H1 (cell line): ENCODE data around the gene SFXN1. TPM values are rescaled to one million over a fixed set of nuclear protein-coding genes. Genes with fewer than 3 reads are reported as not detected.

Source experiments
- CBX8 ChIP-seq: fragments of 300-800, 300-1000 bp; sonication (generic); IDR thresholded peaks from 2 replicates; pipeline ENCODE4 v1.7.1; 2016; ENCODE audit warnings: low read depth, low read length, borderline replicate concordance
- CHD2 ChIP-seq: IDR thresholded peaks from 2 replicates; pipeline ENCODE4 v1.6.1; 2012; ENCODE audit warnings: low read length, improper control_type of control experiment
- GABPA ChIP-seq: IDR thresholded peaks from 2 replicates; pipeline ENCODE4 v1.6.1; 2011; ENCODE audit warnings: mild to moderate bottlenecking, low read length, moderate library complexity, borderline replicate concordance; ENCODE audit not compliant: insufficient read depth
- GTF2F1 ChIP-seq: IDR thresholded peaks from 2 replicates; pipeline ENCODE4 v1.6.1; 2012; ENCODE audit warnings: low read depth, low read length, improper control_type of control experiment, borderline replicate concordance
- JUND ChIP-seq: IDR thresholded peaks from 2 replicates; pipeline ENCODE4 v1.6.1; 2011; ENCODE audit warnings: mild to moderate bottlenecking, improper control_type of control experiment, low read length
- KDM1A ChIP-seq: fragments of 200-600, 300-600 bp; sonication (generic); IDR thresholded peaks from 2 replicates; pipeline ENCODE4 v1.7.1; 2016; ENCODE audit warnings: mild to moderate bottlenecking, low read length, borderline replicate concordance
- POLR2A ChIP-seq, 2 experiments: IDR thresholded peaks; 1 replicate in 1 of 2; 2 replicates in 1 of 2; pipeline ENCODE4 v1.6.1; 2011; ENCODE audit warnings: low read depth in 2 of 2, low read length in 2 of 2, mild to moderate bottlenecking in 2 of 2; ENCODE audit errors: control extremely low read depth in 1 of 2
- SUZ12 ChIP-seq: fragments of 200-600 bp; sonication (generic); IDR thresholded peaks from 2 replicates; pipeline ENCODE4 v1.6.1; 2012; ENCODE audit warnings: mild to moderate bottlenecking, inconsistent platforms, low read length, moderate library complexity, mixed read lengths
- TAF1 ChIP-seq: IDR thresholded peaks from 2 replicates; pipeline ENCODE4 v1.6.1; 2011; ENCODE audit warnings: mild to moderate bottlenecking, low read depth, low read length
- polyA plus RNA-seq, 7 experiments: library from polyadenylated mRNA; depleted of rRNA in 3 of 7; stranded (reverse) in 5 of 7; unstranded in 2 of 7; fragments of >200 nt in 5 of 7; fragments of 200-250 nt in 2 of 7; gene quantifications; 1 replicate in 5 of 7; 2 replicates in 1 of 7; 4 replicates in 1 of 7; pipeline versions ENCODE4 v1.2.1 to v1.2.3, GENCODE V29; 2011 to 2013; ENCODE audit warnings: missing spikeins in 2 of 7, mixed read lengths in 2 of 7
- total RNA-seq: library from RNA; stranded (reverse); fragmentation: NEBNext Ultra II Directional; extraction: Animal tissue kit (Norgen Biotek cat#: 25700); gene quantifications from 2 replicates; pipeline ENCODE4 v1.2.1, GENCODE V29; 2021
- TF ChIP-seq, protein P1 (sequence below): fragments of 300-600 bp; sonication (generic); IDR thresholded peaks from 2 replicates; pipeline ENCODE4 v1.7.1; 2012; ENCODE audit warnings: low read length, moderate library complexity, mild to moderate bottlenecking, inconsistent platforms; ENCODE audit not compliant: insufficient replicate concordance
- TF ChIP-seq, protein P2 (sequence below): IDR thresholded peaks from 2 replicates; pipeline ENCODE4 v1.6.1; 2012; ENCODE audit warnings: inconsistent platforms

Gene SFXN1
- total and polyA plus RNA-seq, 2 of the 8 experiments (the other 6 are each of a cell fraction or from before 2014, with no cell fraction given): 72.7 to 97.6 TPM

DNA sequence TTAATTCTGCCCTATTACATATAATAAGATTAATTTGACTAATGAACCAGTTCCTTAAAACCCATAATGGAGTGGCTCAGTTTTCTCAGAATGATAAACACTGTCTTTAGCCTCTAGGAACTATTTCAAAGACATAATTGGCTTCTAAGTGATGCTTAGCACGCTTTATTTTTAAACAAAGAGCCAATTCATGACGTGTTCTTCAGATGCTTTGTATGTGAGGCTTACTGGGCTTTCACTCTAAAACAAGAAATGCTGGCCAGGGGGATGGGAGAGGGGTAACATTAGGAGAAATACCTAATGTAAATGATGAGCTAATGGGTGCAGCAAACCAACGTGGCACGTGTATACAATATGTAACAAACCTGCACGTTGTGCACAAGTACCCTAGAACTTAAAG, 7.6 kb upstream of the SFXN1 start (continued):
- TF ChIP-seq, protein P1, sequence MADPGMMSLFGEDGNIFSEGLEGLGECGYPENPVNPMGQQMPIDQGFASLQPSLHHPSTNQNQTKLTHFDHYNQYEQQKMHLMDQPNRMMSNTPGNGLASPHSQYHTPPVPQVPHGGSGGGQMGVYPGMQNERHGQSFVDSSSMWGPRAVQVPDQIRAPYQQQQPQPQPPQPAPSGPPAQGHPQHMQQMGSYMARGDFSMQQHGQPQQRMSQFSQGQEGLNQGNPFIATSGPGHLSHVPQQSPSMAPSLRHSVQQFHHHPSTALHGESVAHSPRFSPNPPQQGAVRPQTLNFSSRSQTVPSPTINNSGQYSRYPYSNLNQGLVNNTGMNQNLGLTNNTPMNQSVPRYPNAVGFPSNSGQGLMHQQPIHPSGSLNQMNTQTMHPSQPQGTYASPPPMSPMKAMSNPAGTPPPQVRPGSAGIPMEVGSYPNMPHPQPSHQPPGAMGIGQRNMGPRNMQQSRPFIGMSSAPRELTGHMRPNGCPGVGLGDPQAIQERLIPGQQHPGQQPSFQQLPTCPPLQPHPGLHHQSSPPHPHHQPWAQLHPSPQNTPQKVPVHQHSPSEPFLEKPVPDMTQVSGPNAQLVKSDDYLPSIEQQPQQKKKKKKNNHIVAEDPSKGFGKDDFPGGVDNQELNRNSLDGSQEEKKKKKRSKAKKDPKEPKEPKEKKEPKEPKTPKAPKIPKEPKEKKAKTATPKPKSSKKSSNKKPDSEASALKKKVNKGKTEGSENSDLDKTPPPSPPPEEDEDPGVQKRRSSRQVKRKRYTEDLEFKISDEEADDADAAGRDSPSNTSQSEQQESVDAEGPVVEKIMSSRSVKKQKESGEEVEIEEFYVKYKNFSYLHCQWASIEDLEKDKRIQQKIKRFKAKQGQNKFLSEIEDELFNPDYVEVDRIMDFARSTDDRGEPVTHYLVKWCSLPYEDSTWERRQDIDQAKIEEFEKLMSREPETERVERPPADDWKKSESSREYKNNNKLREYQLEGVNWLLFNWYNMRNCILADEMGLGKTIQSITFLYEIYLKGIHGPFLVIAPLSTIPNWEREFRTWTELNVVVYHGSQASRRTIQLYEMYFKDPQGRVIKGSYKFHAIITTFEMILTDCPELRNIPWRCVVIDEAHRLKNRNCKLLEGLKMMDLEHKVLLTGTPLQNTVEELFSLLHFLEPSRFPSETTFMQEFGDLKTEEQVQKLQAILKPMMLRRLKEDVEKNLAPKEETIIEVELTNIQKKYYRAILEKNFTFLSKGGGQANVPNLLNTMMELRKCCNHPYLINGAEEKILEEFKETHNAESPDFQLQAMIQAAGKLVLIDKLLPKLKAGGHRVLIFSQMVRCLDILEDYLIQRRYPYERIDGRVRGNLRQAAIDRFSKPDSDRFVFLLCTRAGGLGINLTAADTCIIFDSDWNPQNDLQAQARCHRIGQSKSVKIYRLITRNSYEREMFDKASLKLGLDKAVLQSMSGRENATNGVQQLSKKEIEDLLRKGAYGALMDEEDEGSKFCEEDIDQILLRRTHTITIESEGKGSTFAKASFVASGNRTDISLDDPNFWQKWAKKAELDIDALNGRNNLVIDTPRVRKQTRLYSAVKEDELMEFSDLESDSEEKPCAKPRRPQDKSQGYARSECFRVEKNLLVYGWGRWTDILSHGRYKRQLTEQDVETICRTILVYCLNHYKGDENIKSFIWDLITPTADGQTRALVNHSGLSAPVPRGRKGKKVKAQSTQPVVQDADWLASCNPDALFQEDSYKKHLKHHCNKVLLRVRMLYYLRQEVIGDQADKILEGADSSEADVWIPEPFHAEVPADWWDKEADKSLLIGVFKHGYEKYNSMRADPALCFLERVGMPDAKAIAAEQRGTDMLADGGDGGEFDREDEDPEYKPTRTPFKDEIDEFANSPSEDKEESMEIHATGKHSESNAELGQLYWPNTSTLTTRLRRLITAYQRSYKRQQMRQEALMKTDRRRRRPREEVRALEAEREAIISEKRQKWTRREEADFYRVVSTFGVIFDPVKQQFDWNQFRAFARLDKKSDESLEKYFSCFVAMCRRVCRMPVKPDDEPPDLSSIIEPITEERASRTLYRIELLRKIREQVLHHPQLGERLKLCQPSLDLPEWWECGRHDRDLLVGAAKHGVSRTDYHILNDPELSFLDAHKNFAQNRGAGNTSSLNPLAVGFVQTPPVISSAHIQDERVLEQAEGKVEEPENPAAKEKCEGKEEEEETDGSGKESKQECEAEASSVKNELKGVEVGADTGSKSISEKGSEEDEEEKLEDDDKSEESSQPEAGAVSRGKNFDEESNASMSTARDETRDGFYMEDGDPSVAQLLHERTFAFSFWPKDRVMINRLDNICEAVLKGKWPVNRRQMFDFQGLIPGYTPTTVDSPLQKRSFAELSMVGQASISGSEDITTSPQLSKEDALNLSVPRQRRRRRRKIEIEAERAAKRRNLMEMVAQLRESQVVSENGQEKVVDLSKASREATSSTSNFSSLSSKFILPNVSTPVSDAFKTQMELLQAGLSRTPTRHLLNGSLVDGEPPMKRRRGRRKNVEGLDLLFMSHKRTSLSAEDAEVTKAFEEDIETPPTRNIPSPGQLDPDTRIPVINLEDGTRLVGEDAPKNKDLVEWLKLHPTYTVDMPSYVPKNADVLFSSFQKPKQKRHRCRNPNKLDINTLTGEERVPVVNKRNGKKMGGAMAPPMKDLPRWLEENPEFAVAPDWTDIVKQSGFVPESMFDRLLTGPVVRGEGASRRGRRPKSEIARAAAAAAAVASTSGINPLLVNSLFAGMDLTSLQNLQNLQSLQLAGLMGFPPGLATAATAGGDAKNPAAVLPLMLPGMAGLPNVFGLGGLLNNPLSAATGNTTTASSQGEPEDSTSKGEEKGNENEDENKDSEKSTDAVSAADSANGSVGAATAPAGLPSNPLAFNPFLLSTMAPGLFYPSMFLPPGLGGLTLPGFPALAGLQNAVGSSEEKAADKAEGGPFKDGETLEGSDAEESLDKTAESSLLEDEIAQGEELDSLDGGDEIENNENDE: no peak
- TF ChIP-seq GABPA (no peak), CHD2 (no peak), SUZ12 (no peak), GTF2F1 (no peak), CBX8 (no peak), JUND (no peak), TAF1 (no peak), POLR2A (IDR thresholded peaks at IDR 0.05; ENCODE audit: control extremely low read depth in 1 of 2, low read depth in 2 of 2, low read length in 2 of 2) (no peak), KDM1A (no peak)
- TF ChIP-seq, protein P2, sequence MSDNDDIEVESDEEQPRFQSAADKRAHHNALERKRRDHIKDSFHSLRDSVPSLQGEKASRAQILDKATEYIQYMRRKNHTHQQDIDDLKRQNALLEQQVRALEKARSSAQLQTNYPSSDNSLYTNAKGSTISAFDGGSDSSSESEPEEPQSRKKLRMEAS: no peak
